GM19452 (cell line): ENCODE data around the gene AGAP1.

ENCODE experiments used
- ATAC-seq: cut with Tn5 transposase; IDR thresholded peaks from one replicate; pipeline ENCODE4 v1.9.1; 2021; ENCODE audit not compliant: unreplicated experiment

Gene AGAP1

DNA sequence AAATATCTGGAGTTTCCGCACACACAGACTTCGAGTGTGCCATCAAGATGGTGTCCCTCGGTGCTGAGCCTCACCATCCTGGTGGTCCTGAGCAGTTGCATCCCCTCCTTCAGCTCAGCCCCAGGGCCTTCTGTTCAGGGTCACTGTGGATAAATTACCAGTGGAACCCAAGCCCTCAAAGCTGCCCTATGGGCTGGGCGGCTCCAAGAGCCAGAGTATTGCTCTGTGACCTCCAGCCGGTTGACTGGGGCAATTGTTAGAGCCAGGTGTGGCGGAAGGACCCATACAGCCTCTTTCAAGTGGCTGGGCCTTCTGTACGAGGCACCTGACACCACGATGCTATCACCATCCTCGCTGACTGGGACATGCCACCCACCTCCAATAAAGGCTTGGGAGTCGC, 458.9 kb downstream of the AGAP1 start:
- no peak for ATAC-seq

- no peak for ATAC-seq
Observed at GRCh38 chr2:235954281-235954680, 460.4 kb downstream of the AGAP1 start.

DNA sequence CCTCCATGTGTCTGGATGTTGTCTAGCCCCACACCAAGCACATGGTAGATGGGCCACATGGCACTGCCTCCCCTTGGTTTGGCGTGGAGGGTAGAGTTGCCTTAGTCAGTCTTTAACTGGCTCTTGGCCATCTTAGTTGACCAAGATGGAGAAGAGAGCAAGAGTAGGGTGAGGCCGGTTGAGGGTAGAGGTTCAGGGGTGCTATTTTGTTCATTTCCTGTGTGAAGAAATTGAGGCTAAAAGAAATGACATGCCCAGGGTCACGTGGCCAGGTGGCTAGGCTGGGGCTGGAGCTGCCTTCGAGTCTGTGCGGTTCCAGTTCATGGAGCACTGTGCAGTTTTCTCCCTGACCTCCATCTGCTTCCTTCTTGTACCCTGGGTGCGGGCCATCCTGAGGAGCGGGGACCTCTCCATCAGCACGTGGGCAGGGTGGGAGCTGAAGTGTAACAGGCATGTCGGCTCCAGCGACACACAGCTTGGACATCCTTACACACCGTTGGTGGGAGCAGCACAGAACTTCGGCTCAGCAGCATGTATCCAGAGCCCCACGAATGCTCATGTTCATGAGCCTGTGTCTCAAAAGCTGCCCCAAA, 461.1 kb downstream of the AGAP1 start:
- ATAC-seq = no peak

DNA sequence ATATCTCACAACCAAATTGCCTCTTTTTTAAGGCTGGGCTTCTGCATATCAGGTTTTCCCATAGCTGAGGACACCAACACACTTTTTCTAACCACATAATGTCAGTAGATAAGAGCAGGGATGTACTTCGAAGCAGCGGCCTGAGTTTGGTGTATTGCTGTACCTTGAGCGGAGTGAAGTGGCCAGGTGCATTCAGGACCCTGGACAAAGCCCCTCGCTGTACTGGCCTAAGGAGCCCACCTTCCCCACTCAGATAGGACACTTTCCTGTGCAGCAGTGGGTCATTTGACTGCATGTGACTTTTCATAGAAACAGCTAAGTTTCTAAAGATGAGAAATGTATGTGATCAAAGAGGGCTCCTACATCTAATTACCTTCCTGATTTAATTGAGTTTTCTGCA, 461.8 kb downstream of the AGAP1 start:
- ATAC-seq = no peak

- ATAC-seq = no peak
Observed at GRCh38 chr2:235956281-235956970, 462.6 kb downstream of the AGAP1 start.

DNA sequence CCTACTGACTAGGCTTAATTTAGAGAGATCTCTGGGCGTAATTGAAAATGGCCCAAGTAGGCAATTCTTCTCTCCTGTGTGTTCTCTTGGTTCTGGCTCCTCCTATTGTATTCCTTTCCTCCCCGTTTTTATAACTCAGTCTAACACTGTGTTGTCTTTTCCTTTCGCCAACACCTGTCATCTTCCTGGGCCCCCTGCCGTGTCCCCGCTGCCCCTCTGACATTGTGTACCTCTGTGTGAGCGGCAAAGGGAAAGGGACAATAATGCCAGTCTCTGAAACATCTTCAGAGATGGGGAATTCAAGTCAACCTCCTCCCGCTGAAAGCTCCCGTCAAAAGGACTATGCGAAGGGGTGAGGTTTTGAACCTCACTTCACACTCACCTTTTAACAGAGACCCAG, 463.4 kb downstream of the AGAP1 start:
- no peak for ATAC-seq

- ATAC-seq = no peak
Observed at GRCh38 chr2:235958221-235958930, 464.5 kb downstream of the AGAP1 start.

DNA sequence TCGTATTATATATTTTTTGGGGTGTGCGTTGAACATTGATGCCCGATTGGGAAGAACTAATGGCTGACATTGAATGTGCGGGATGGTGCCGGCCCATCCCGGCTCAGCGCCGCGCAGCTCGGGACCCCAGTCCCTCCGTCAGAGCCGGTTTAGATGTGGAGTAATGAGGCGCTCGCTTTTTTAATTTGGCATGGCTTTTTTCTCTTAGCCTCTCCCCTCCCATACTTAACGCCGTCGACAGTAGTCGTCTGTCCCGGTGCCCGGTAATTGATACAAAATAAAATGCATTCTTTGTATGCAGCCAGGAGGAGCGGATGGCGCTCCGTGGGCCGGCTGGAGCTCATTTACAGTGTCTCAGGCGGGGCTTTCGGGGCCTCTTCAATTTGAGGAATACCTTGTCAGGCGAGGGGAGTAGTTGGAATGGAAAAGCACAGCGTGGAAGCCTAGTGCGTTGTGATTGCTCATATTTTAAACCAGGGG, 465.1 kb downstream of the AGAP1 start:
- ATAC-seq = no peak

DNA sequence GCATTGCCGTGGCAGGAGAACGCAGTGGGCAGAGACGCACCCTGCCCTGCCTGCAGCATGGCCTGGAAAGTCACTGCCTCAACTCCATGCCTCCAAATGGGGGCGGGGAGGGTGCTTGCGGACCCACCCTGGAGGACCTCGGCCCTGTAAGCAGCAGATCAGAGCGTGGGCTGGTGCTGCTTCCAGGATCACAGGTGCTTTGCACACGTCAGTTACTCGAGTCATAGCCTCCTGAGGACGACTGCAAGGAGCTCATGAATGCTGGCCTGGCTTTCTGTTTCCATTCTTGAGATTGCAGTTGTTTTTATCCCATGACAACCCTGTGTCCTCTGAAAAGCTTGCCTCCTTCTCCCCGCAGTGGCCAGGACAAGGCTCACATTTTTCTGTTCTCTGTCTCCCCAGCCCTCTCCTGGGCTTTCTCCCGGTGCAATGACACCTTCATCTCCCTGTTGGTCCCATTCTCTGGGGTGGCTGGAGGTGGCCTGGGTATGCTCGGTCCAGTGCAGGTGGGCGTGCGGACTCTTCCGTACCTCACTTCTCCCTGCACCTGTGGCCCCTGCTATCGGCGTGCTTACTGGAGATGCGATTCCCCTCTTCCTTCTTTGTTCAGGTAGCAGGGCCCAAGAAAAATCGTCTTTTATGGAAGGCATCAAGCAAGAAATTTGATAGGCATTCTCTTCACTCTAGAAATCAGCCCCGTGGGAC, 466.3 kb downstream of the AGAP1 start:
- ATAC-seq = no peak

GRCh38 chr2:235960716-235961640, 467.1 kb downstream of the AGAP1 start:
- ATAC-seq = no peak

GRCh38 chr2:235961711-235962110, 467.9 kb downstream of the AGAP1 start:
- no peak for ATAC-seq

- ATAC-seq = no peak
Observed at GRCh38 chr2:235963853-235964577, 470.2 kb downstream of the AGAP1 start.

GRCh38 chr2:235964787-235965390, 471.0 kb downstream of the AGAP1 start:
- ATAC-seq = no peak

- ATAC-seq = no peak
Observed at GRCh38 chr2:235966396-235966795, 472.6 kb downstream of the AGAP1 start.

GRCh38 chr2:235966932-235967757, 473.3 kb downstream of the AGAP1 start:
- ATAC-seq = no peak

DNA sequence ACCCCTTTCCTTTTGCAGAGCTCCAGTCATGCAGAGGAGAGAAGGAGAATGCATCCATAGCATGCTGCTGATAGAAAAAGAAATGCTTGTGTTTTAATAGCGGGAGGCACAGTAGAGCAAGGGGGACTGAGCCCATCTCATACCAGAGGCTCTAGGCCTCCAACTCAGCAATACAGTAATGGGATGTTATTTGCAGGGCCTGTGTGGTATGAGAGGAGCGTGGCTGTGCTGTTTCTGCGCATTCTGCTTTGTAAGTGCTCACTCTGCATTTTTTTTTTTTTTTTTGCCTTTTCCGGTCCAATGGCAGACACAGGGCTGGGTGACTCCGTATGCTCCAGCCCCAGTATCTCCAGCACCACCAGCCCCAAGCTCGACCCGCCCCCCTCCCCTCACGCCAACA, 474.3 kb downstream of the AGAP1 start:
- no peak for ATAC-seq

GRCh38 chr2:235968616-235969324, 474.9 kb downstream of the AGAP1 start:
- ATAC-seq = no peak
